HG02852 (cell line): ENCODE data around the gene ACOX3.
A peak's percentile ranks its signal among the peaks of the same experiment; 100 is the strongest.
"Not testable (repeated sequence)": the region's sequence is repeated elsewhere in the genome, so short reads cannot be mapped to it uniquely, and the experiment has no call there.

Experiments used
- ATAC-seq: cut with Tn5 transposase; IDR thresholded peaks from one replicate; pipeline ENCODE4 v1.9.1; 2021; ENCODE audit warnings: mild to moderate bottlenecking, moderate library complexity; ENCODE audit not compliant: unreplicated experiment

Gene ACOX3

DNA sequence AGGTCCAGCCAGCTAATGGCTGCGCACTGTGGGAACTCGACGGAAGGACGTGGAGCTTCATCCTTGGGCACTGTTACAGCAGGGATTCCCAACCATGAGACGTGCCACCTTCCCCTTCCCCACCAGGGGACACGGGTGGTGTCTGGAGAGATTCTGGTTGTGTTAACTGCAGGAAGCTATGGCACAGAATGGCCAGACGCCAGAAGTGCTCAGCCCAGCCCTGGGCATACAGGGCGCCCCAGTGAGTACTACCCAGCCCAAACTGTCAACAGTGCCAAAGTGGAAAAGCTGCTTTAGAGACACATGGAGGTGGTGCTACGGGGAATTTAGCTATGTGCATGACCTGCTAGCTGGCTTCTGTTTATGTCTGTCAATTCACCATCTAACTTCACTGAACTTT, 32.8 kb downstream of the ACOX3 start:
- no peak for ATAC-seq

DNA sequence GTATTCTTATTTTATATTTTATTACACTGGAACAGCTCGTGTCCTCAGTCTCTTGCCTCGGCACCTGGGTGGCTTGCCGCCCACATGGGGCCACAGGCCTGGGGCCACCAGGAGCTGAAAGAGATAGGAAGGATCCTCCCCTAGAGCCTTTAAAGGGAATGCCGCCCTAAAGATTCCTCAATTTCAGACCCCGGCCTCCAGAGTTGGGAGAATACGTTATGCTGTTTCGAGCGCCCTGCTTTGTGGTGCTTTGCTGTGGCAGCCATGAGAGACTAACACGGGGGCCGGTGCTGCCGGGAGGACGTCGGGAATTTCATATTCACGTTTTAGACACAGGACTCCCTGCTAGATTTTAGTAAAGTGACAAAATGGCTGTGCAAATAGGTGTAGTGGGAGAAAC, 33.2 kb downstream of the ACOX3 start:
- ATAC-seq, result no peak

DNA sequence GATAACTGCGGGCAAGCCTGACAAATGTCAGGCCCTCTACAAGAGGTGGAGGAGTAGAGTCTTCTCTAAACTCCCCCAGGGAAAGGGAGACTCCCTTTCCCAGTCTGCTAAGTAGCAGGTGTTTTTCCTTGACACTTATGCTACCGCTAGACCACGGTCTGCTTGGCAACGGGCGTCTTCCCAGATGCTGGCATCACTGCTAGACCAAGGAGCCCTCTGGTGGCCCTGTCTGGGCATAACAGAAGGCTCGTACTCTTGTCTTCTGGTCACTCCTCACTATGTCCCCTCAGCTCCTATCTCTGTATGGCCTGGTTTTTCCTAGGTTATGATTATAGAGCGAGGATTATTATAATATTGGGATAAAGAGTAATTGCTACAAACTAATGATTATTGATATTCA, 33.6 kb downstream of the ACOX3 start:
- ATAC-seq, result not testable (repeated sequence)

DNA sequence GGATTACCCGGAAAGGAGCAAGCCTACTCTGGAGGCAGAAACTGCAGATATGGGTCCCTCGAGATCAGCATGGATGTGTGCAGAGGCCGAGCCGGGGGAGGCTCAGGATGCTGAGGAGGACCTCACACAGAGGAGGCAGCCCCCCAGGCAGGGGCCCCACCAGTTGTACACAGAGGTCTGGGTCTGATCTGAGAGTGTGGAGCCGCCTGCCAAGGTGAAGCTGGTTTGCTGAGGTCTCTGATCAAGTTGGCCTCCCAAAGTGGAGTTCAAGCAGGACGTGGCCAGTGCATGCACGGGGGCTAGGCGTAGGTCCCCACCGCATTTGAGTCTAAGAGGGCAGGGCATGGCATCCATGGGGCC, 35.0 kb downstream of the ACOX3 start:
- ATAC-seq, result no peak

DNA sequence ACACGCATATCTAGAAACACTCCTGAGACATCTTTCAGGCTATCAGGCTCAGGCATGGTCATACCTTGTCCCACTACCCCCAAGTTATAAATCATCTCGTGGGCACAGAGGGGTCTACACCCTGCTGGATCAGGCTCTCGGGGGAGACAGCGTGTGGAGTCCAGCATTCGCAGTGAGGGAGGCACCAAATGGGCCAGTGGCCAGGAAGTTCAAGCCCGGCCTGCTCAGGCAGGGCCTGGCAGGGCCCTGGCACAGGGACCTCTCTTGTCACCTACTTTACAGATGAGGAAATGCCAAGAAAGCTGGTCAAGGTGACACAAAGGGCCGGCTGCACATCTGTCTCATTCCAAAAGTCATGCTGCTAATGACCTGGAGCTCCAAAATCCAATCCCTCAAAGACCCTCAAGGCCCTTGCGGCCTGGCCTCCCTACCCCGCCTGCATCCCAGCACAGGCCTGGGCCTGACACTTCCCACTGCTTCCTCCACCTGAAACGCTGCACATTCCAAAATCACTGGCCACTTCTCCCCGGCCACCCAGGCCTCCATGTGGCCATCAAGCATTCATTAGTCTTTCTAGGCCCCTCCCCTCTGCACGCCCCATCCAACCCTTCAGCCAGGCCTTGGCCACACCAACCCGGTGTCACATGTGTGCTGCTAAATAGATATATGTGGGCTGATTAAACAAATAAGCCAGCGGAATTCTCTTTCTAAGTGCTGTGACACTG, 35.6 kb downstream of the ACOX3 start:
- no peak for ATAC-seq

DNA sequence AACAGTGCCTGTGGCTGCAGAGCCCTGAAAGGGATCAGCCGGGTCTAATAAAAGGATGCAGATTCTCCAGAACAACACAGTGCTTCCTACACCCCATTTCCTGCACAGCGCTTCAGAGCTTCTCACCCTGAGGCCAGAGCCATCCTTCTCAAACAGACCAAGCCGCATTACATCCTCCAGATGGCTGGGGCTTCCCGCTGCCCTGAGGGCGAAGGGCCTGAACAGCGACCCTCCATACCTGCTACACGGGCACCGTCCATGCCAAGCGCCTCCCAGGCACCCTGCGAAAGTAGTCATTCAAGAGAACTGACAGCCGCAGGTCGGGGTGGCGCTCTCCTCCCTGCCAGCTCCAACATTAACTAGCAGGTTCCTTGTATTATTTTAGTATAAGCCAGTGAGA, 36.5 kb downstream of the ACOX3 start:
- no peak for ATAC-seq

DNA sequence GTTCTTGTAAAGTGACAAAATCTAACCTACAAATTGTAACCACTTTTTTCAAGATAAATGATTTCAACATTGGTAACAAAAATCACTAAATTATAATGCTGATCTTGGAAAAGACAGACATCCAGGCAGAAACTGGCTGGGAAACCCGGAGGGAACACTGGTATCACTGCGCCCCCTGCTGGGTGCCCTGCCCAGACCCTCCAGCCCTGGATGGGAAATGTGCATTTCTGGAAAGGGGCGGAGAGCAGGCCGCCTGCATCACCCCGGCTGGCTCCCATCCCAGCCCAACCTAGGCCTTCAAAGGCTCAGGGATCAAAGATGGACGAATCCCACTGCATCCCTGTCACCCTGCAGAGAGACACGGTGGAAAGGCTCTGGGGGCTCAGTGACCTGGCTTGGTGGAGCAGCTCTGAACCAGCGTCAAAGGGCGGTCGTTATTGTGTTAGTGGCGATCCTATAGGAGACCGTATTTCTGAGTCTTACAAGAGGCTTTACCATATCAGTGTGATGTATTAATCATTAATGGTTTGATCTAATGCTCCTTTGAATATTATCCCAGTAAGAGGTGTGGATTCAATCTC, 37.3 kb downstream of the ACOX3 start:
- no peak for ATAC-seq

DNA sequence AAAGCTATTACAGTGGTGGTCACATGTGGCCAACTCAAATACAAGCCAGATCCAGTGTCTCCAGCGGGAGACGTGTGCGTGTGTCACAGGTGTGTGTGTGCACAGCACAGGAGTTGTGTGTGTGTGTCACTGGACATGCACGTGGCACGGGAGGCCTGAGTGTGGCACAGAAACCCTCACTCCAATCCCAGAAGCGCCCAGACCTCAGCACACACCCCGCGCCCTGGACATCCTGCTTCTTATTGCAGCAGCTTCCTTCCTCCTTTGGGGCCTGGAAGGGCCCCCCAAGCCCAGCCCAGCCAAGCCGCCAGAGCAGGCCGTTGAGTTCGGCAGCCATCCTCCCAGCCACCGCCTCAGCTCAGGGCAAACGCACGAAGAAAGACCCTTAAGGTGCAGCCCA, 37.9 kb downstream of the ACOX3 start:
- ATAC-seq, result no peak

DNA sequence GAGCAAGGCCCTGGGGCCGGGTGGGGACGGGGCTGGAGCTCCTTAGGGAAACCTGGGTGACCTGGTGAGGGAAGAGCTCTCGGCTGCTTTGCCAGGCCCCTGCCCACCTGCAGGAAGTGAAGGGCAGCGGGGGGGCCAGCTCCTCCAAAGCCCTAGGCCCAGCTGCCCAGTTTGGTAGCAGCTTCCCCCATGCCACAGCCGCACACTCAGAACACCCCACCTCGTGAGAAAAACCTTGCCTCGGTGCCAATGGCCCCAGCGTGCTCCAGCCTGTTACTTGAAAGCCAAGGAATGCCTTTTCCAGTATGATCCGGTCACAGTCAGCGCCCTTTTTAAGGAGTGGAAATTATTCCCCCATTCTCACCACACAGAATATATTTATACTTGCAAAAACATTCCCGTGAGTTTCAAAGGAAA, 38.3 kb downstream of the ACOX3 start:
- no peak for ATAC-seq

DNA sequence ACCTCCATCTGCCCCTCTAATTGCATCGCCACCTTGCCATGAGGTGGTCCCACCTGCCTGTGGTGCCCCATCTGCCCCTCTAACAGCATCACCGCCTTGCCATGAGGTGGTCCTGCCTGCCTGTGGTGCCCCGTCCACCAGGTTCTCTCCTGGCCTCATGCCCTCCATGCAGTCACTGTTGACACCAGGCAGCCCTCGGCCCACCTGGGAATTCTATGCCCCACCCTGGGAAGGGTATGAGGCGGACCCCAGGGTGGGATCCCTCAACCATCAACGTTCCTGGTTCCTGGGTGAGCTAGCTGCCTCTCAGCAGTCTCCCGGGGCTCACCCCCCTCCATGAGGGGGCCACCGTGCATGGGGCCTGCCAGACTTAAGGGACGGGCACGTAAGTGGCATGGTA, 38.9 kb downstream of the ACOX3 start:
- no peak for ATAC-seq

DNA sequence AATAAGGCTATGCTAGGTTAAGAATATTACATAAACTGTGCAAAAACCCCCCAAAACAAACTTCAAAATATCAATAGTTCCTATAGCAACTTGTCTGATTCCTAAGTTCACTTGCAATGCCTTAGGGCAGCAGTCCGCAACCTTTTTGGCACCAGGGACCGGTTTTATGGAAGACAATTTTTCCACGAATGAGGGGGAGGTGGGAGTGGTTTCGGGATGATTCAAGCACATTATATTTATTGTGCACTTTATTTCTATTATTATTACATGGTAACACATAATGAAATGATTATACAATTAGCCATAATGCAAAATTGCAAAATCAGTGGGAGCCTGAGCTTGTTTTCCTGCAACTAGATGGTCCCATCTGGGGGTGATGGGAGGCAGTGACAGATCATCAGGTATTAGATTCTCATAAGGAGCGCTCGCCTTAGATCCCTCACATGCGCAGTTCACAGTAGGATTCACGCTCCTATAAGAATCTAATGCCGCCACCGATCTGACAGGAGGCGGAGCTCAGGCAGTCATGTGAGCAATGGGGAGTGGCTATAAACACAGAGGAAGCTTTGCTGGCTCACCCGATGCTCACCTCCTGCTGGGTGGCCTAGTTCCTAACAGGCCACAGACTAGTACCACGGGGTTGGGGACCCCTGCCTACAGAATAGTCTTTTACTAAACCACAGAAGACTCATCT, 39.7 kb downstream of the ACOX3 start:
- no peak for ATAC-seq

DNA sequence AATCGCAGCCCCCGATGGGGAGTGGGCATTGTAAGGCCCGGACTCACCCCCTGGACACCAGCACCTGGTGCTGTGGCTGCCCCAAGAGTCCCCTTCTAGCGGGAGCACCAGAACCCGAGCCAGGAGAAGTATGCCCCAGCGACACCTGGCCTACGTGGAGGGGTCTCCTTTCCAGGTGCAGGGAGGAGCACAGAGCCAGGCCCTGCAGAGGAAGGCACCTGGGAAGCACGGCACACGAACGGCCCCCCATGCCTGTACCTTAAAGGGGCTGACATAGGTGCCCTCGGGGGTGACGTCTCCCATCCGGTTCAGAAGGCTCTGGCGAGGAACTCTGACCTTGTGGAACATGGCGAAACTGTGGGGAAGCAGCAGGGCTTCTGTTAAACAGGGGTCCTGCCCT, 41.2 kb downstream of the ACOX3 start:
- no peak for ATAC-seq

DNA sequence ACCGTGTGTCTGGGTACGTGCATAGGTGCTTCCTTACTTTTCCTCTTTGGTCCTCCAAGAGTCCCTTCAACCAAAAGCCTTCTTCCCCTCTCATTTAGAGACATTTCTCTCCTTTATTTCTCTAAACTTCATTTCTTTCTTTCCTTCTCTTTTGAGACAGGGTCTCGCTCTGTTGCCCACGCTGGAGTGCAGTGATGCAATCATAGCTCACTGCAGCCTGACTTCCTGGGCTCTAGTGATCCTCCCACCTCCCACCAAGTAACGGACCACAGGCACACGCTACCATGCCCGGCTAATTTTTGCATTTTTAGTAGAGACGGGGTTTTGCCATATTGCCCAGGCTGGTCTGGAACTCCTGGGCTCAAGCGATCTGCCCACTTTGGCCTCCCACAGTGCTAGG, 42.2 kb downstream of the ACOX3 start:
- ATAC-seq, result peak; percentile 55

DNA sequence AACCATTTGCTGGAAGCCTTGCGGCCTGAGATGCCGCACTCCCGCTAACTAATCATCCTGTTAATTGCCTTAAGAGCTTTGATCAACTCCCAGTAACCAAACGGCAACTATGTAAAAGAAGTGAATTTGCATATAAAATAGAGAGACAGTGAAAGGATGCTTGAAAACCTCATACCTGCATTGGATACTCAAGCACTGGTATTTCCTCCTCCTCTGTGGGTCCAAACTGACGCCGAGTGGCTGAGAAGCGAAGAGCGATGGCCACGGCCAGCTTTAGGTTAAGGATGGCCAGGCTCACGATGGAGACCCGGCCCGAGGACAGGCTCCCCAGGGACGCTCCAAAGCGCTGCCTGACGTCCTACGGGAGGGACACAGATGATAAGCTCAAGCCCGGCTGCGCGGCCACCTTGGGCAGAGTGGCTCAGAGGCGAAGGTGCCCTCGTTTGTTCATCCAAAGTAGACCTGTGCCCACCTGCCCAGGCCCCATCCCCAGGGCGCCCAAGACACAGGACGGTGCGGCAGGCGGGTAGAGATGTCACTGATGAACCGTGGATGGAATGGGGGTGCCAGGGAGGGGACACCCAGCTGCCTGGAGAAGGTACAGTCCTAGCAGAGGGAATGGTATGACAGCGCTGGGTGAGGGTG, 43.6 kb downstream of the ACOX3 start:
- no peak for ATAC-seq

DNA sequence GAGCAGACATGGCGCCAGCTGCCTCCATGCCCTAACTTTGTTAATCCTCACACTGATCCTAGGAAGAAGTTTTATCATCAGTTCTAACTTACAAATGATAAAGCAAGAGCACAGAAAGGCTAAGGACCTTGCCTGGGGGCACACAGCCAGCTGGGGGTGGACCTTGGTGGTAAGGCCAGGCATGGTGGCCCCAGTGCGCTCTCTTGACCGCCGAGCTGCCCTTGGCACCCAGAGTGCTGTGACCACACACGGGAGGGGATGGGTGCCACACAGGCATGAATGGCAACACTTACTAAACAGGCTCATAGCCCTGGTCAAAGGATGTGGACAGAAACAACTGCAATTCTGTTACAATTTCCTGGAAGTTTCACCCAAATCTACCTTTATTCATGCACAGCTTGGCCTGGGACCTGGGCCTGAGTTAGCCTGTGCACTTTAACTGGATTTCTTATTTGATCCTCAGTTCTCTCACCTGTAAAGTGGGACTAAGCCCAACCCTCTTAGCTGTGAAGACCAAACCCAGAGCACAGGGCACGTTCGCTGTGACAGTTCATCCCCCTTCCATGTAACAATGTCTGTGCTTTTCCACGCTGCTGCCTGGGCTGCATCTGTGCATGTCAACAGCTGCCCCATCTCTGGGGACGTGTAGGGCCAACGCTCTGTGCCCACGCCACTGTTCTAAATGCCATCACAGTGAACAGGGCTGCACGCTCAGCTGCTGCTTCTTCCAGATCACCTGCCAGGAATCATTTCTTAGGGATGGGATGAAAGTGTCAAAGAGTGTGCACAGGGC, 44.8 kb downstream of the ACOX3 start:
- no peak for ATAC-seq

DNA sequence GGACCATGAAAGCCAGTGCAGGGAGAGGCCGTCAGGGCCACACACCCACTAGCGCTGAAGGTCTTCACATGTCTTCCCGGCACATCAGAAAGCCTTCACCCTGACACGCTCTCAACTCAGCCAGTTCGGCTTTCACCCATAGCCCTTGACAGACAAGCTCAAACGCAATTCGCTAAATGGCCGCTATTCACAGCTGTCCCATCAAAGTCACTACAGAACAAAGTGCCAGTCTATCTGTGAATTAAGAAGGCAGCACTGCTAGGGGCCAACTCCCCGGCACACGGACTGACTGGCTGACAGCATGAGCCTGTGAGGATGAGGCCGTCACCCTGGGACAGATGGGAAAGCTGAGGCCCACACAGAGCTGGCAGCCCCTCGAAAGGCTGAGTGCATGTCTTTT, 45.7 kb downstream of the ACOX3 start:
- no peak for ATAC-seq

DNA sequence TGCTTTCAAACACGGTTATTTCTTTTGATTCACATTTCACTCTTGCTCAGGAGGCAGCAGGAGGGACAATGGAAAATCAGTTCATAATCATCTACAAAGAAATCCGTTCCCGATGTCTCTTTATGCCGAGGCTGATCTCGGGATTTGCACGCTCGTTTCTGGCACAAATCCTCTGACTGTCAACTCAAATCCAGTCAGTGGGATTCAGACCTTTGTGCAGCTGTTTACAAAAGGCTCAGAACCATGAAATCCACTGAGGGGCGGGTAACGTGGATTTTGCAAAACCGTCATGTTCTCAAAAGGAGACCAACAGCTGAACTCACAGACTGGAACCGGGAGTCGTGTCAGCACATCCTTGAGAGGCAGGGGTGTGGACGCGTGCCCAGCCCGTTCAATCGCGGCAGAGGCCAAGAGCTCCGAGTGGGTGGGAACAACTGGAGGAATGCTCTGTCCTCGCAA, 46.4 kb downstream of the ACOX3 start:
- ATAC-seq, result no peak

DNA sequence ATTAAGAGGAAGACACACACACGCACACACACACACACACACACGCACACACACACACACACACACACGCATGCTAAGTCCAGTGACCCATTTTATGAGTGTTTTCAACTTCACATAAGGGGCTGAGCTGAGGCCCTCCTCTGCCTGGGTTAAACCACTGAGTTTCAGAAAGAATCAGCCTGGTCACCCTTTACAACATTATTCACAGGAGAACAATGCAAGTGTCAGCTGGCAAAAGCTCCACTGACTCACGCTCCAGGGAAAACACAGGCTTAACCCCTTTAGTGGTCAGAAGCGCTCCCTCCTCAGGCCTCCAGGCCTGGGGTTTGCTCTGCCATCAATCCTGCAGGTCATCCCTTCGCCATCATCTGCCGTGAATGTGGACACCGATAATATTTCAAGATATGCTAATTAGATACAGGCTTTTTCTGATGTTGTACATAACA, 46.9 kb downstream of the ACOX3 start:
- ATAC-seq, result no peak

DNA sequence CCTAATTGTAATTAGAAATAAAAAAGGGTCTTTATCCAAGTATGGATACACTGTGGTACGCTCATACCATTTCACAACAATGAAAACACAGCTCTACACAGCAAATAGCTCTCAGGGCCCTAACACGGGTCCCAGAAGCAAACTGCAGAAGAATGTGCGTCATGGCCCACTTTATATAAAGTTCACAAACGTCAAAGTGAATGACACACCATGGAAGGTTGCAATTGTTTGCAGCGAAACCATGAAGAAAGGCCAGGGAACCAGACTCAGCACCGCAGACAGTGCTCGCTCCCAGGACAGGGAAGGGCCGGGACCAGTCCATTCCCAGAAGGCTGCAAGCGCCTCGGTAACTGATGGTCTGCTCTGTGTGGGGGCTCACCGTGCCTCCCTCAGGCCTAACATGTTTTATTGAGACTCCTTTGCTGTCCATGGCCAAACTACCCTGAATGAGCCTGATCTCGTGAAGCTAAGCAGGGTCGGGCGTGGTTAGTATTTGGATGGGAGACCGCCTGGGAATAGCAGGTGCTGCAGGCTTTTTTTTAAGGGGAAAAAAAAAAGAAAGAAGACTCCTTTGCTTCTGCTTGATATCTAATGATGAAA, 47.8 kb downstream of the ACOX3 start:
- no peak for ATAC-seq

DNA sequence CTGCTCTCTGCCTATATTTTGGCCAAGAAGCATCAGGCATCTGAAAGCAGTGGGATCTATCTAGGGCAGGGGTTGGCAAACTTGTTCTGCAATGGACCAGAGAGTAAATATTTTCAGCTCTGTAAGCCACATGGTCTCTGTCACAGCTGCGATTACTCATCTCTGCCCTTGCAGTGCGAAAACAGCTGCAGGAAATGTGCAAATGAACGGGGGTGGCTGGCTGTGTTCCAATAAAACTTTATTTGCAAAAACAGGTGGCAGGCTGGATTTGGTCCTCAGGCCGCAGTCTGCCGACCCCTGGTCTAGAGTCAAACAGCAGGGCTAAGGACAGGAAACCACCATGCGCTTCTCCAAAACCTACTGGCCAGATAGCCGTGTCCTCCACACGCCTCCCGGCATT, 48.6 kb downstream of the ACOX3 start:
- ATAC-seq, result peak; percentile 89

DNA sequence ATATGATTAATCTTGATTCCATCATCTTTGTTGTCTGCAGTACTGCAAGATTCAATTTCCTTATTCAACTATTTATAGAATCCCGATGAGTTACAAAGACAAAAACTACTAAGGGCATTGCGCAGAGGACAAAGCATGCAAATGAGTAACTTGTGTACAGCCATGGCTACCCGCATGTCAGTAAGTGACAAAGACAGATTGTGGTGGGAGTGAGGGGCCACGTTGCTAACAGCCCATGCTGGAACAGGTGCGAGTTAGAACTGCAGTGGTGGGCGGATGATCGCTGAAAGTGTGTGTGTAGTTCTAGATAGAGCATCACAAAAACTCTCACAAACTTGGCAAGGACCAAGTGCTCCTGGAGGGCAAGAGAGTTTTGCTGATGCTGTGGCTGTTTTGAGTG, 49.5 kb downstream of the ACOX3 start:
- no peak for ATAC-seq
